Gastroesophageal sphincter (tissue), 4 donors: ENCODE data around the gene PHF1. TPM values are rescaled to one million over a fixed set of nuclear protein-coding genes. Genes with fewer than 3 reads are reported as not detected.

ENCODE experiments used
- ATAC-seq: fragments of 150-250 bp; one replicate; pipeline ENCODE4 v1.9.1; 2016; ENCODE audit warnings: mild to moderate bottlenecking, moderate library complexity
- H3K27ac ChIP-seq, 4 donors: fragments of 200-600 bp; sonication (generic) in 3 of 4; 1 replicate in 3 of 4; 2 replicates in 1 of 4; pipeline ENCODE4 v1.5.1; 2016 to 2019
- H3K27me3 ChIP-seq: fragments of 200-600 bp; sonication (generic); one replicate; pipeline ENCODE4 v1.5.1; 2019
- H3K36me3 ChIP-seq, 2 donors: fragments of 200-600 bp; sonication (generic); one replicate each; pipeline ENCODE4 v1.5.1; 2019; ENCODE audit warnings: control low read depth in 1 of 2
- H3K4me1 ChIP-seq, 3 donors: fragments of 200-600 bp; sonication (generic); 1 replicate in 2 of 3; 2 replicates in 1 of 3; pipeline ENCODE4 v1.5.1; 2016 to 2019; ENCODE audit warnings: control low read depth in 2 of 3
- H3K4me3 ChIP-seq, 2 donors: fragments of 200-600 bp; sonication (generic); one replicate each; pipeline ENCODE4 v1.5.1; 2019; ENCODE audit warnings: mild to moderate bottlenecking in 1 of 2, moderate library complexity in 1 of 2
- H3K9me3 ChIP-seq, 3 donors: fragments of 200-600 bp; sonication (generic); one replicate each; pipeline ENCODE4 v1.5.1; 2017 to 2019; ENCODE audit warnings: control low read depth in 2 of 3
- CTCF ChIP-seq, 4 experiments: fragments of 200-600 bp in 2 of 4; fragments of 450-650 bp in 2 of 4; sonication (generic) in 1 of 4; IDR thresholded peaks; one replicate each; pipeline ENCODE4 v1.5.1; 2017 to 2019; ENCODE audit warnings: antibody characterized with exemption in 4 of 4, mild to moderate bottlenecking in 2 of 4, moderate library complexity in 2 of 4
- EP300 ChIP-seq: sonication (generic); formaldehyde crosslinking; IDR thresholded peaks from one replicate; pipeline ENCODE4 v1.6.1; 2017; ENCODE audit warnings: antibody characterized with exemption, mild to moderate bottlenecking
- POLR2A ChIP-seq, 2 donors: fragments of 450-650 bp; IDR thresholded peaks; one replicate each; pipeline ENCODE4 v1.6.1; 2017; ENCODE audit warnings: antibody characterized with exemption in 2 of 2, mild to moderate bottlenecking in 2 of 2, moderate library complexity in 1 of 2
- POLR2AphosphoS5 ChIP-seq: sonication (generic); formaldehyde crosslinking; IDR thresholded peaks from one replicate; pipeline ENCODE4 v1.6.1; 2017; ENCODE audit warnings: antibody characterized with exemption
- WGBS, 2 donors: methylation state at CpG; one replicate each; pipeline ENCODE4 v1.1.5; 2018; ENCODE audit warnings: low coverage in 1 of 2; 5-methylcytosine and 5-hydroxymethylcytosine counted together
- total RNA-seq, 4 donors: library from RNA; depleted of rRNA; stranded (reverse); fragments of >200 nt; gene quantifications; one replicate each; pipeline ENCODE4 v1.1.0, GENCODE V29; 2016

PHF1 gene
- total RNA-seq, 4 donors from 2014 or later, result 73.0 to 91.0 (median 86.1) TPM

- Histone ChIP-seq H3K36me3 (peaks cover 0 to 53% of the 10 kb centered on the region in 2 donors), H3K27ac (peak overlapping the region in 2 of 4 donors; percentile 85 to 87), H3K4me1 (peaks cover 0 to 35% (median 10%) of the 10 kb centered on the region in 3 donors), H3K4me3 (no peak overlapping the region), H3K27me3 (no peaks in the 10 kb centered on the region), H3K9me3 (no peaks in the 10 kb centered on the region)
- TF ChIP-seq POLR2A (IDR thresholded peaks at IDR 0.05), result no peak
- TF ChIP-seq POLR2AphosphoS5, result no peak
- no peak for TF ChIP-seq CTCF (IDR thresholded peaks at IDR 0.05)
- TF ChIP-seq EP300, result no peak
- 100% methylated on average over 1 of the region's 4 CpGs; no CpG with 5 or more reads in 1 of the 2 donors for WGBS, 2 donors
- no peak for ATAC-seq
These were observed 41.7 kb downstream of the PHF1 start for GRCh38 chr6:33452496-33452895.

- Histone ChIP-seq H3K9me3 (no peaks in the 10 kb centered on the region), H3K27me3 (no peaks in the 10 kb centered on the region), H3K36me3 (peaks cover 0 to 44% of the 10 kb centered on the region in 2 donors), H3K4me1 (peaks cover 0 to 35% (median 10%) of the 10 kb centered on the region in 3 donors), H3K4me3 (peak overlapping the region; percentile 45 to 83), H3K27ac (peak overlapping the region in 3 of 4 donors; percentile 85 to 90 (median 87))
- TF ChIP-seq EP300 (no peak), POLR2A (IDR thresholded peaks at IDR 0.05) (no peak), CTCF (IDR thresholded peaks at IDR 0.05) (no peak), POLR2AphosphoS5 (no peak)
- WGBS, 2 donors, result 2 to 3% methylated on average over 8 to 11 of the region's 12 CpGs
- no peak for ATAC-seq
These were observed 42.7 kb downstream of the PHF1 start for GRCh38 chr6:33453393-33454008.

GRCh38 chr6:33454009-33454946, 43.5 kb downstream of the PHF1 start, which contains the start of gene ZBTB9:
ZBTB9 (plus strand) TSS chr6:33454576; CDS start chr6:33455101, 525 bp downstream.
- Histone ChIP-seq H3K36me3 (peaks cover 0 to 36% of the 10 kb centered on the region in 2 donors), H3K27me3 (no peaks in the 10 kb centered on the region), H3K4me1 (peaks cover 0 to 35% (median 10%) of the 10 kb centered on the region in 3 donors), H3K27ac (peak within 1 kb of the TSS; percentile 8 to 90 (median 86)), H3K9me3 (no peaks in the 10 kb centered on the region), H3K4me3 (peak within 1 kb of the TSS; percentile 45 to 83)
- peak; percentile 99 for ATAC-seq
- 0% methylated on average over 2 to 3 of the region's 65 CpGs for WGBS, 2 donors
- TF ChIP-seq POLR2AphosphoS5 (peak; percentile 88), EP300 (no peak), POLR2A (IDR thresholded peaks at IDR 0.05) (peak; percentile 60 to 70), CTCF (IDR thresholded peaks at IDR 0.05) (peak in 2 of 4 experiments; percentile 14 to 23)

GRCh38 chr6:33455051-33455450, 44.2 kb downstream of the PHF1 start:
- no peaks in the 10 kb centered on the region for H3K9me3 ChIP-seq
- TF ChIP-seq CTCF (IDR thresholded peaks at IDR 0.05) (no peak), EP300 (no peak), POLR2A (IDR thresholded peaks at IDR 0.05) (no peak), POLR2AphosphoS5 (no peak)
- H3K27ac ChIP-seq, result peak overlapping the region in 3 of 4 donors; percentile 85 to 90 (median 87)
- WGBS, 2 donors, result 43% methylated on average over 15 of the region's 16 CpGs; no CpG with 5 or more reads in 1 of the 2 donors
- H3K27me3 ChIP-seq, result no peaks in the 10 kb centered on the region
- ATAC-seq, result no peak
- peak overlapping the region; percentile 45 to 83 for H3K4me3 ChIP-seq
- H3K4me1 ChIP-seq, result peaks cover 0 to 35% (median 10%) of the 10 kb centered on the region in 3 donors
- H3K36me3 ChIP-seq, result peaks cover 0 to 31% of the 10 kb centered on the region in 2 donors
